B cell (primary cell): ENCODE results near the gene ATP2B3.

Experiments
- CTCF ChIP-seq: fragments of 200-600 bp; IDR thresholded peaks from one replicate; pipeline ENCODE4 v1.8.0; 2022; ENCODE audit warnings: antibody characterized with exemption, mild to moderate bottlenecking
- EZH2 ChIP-seq: IDR thresholded peaks from 2 replicates; pipeline ENCODE4 v1.6.1; 2012; ENCODE audit warnings: borderline replicate concordance, low read depth, mild to moderate bottlenecking, moderate library complexity, low read length; ENCODE audit not compliant: insufficient read depth, poor library complexity, severe bottlenecking

- no peak for TF ChIP-seq CTCF
- TF ChIP-seq EZH2 = no peak
Measured at GRCh38 chrX:153478746-153479145, 38.7 kb upstream of the ATP2B3 start.
